Fibroblast of mammary gland (primary cell): ENCODE data around the gene OR10R2.

Source experiments
- DNase-seq: peaks from one replicate; pipeline ENCODE4 v3.0.0-alpha.2; 2010; ENCODE audit warnings: low read depth
- H3K4me3 ChIP-seq: 2 replicates; pipeline ENCODE4 v1.5.1; 2011; ENCODE audit warnings: low read depth, mild to moderate bottlenecking, low read length, moderate library complexity; ENCODE audit not compliant: control insufficient read depth
- TF ChIP-seq, protein P1 (sequence below): conservative IDR thresholded peaks from 2 replicates; pipeline ENCODE4 v1.5.1; 2011; ENCODE audit warnings: low read depth, low read length, inconsistent platforms; ENCODE audit not compliant: control insufficient read depth, insufficient read depth

OR10R2 gene

DNA sequence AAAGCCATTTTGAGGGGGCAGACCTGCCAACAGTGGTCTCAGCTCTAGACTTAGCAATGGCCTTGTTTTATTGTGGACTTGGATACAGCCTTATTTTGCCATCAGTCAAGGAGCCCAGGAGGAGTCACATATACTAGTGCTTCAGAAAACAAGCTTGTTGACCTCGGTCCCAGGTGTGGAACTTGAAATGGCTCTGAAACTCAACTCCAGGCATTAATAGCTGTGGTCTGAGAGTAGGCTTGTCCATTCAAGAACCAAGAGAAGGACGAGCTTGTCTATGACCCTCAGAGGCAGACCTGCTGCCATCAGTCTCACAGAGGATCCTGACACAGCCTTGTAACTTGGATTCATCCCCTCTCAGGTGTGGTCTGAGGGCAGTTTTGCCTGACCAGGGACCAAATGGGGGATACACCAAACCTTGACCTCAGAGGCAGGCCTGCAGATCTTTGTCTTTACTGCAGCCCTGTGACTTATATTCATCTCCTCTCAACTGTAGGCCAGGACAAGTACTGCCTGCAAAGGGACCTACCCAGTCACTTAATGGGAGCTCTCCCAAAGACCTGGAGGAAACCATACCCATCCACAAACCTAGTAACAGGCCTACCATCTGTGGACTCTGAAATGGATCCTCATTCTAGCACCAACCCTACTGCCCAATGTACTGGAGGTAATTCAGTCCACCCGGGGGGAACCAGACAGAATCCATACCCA is 49.1 kb downstream of the OR10R2 start:
- H3K4me3 ChIP-seq: no peak overlapping the region
- DNase-seq: no peak
- TF ChIP-seq, protein P1, sequence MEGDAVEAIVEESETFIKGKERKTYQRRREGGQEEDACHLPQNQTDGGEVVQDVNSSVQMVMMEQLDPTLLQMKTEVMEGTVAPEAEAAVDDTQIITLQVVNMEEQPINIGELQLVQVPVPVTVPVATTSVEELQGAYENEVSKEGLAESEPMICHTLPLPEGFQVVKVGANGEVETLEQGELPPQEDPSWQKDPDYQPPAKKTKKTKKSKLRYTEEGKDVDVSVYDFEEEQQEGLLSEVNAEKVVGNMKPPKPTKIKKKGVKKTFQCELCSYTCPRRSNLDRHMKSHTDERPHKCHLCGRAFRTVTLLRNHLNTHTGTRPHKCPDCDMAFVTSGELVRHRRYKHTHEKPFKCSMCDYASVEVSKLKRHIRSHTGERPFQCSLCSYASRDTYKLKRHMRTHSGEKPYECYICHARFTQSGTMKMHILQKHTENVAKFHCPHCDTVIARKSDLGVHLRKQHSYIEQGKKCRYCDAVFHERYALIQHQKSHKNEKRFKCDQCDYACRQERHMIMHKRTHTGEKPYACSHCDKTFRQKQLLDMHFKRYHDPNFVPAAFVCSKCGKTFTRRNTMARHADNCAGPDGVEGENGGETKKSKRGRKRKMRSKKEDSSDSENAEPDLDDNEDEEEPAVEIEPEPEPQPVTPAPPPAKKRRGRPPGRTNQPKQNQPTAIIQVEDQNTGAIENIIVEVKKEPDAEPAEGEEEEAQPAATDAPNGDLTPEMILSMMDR: no peak

DNA sequence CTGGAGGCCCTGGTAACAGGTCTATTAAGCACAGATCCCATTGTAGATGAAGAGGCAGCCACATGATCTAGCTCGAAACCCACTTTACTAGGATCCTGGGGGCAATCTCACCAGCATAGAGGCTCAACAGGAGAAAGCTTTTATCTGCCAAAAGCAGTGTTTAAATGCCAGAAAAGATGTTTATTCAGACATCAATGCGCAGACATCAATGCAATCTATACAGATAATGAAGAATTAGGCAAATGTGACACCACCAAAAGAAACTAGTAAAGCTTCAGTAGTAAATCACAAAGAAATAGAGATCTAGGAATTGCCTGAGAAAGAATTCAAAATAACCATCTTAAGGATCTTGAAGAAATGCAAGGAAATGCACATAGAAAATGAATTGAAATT is 49.6 kb downstream of the OR10R2 start:
- no peak overlapping the region for H3K4me3 ChIP-seq
- DNase-seq: no peak
- TF ChIP-seq, protein P1: no peak

DNA sequence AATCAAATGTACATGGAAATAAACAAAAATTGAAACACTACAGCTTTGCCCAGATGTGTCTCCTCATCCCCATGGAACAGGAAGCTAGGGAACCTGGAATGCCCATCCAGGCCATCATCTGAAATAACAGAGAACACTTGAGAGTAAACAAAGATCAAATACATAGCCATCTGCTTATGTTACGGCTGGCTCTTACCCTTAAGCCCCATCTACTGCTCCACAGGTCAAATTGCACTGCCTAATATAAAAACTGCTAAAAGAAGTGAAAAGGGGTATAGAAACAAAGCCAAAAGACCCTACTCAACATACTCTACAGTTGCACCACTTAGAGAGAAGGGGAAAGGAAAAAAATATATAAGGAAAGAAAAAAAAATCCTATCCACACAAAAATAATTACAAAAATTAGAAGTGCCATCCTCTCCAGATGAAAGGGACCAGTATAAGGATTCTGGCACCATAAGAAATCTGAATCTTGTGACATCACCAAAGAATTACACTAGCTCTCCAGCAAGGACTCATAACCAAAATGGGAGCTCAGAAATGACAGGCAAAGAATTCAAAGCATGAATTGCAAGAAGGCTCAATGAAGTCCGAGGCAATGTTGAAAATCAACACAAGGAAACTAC is 55.3 kb downstream of the OR10R2 start:
- TF ChIP-seq, protein P1: peak; percentile 64
- DNase-seq: peak; percentile 48
- H3K4me3 ChIP-seq: no peak overlapping the region
